Neural cell (in vitro differentiated cells): Measurements from ENCODE around the gene TYSND1. TPM values are rescaled to one million over a fixed set of nuclear protein-coding genes. Genes with fewer than 3 reads are reported as not detected.

ENCODE experiments used
- H2AFZ ChIP-seq: fragments of 200-600, 300-800 bp; sonication (generic), shearing (Covaris generic); 2 replicates; pipeline ENCODE4 v1.6.0; 2014; ENCODE audit warnings: low read depth, mild to moderate bottlenecking, antibody characterized with exemption, low read length, moderate library complexity
- H3F3A ChIP-seq: fragments of 200-600 bp; shearing (Covaris generic); 2 replicates; pipeline ENCODE4 v1.6.1; 2016; ENCODE audit warnings: mild to moderate bottlenecking, moderate library complexity, mixed read lengths, antibody characterized with exemption, low read length; ENCODE audit not compliant: insufficient read depth, poor library complexity, severe bottlenecking
- H3K27ac ChIP-seq: fragments of 200-600, 300-800 bp; sonication (generic), shearing (Covaris generic); 2 replicates; pipeline ENCODE4 v1.5.1; 2014; ENCODE audit warnings: mild to moderate bottlenecking, low read length, moderate library complexity
- H3K27me3 ChIP-seq: fragments of 300-800, 200-600 bp; sonication (generic), shearing (Covaris generic); 2 replicates; pipeline ENCODE4 v1.6.0; 2014; ENCODE audit warnings: mild to moderate bottlenecking, low read depth, low read length, moderate library complexity; ENCODE audit not compliant: insufficient read depth
- H3K36me3 ChIP-seq: fragments of 300-800, 200-600 bp; sonication (generic), shearing (Covaris generic); 2 replicates; pipeline ENCODE4 v1.5.1; 2014; ENCODE audit warnings: mild to moderate bottlenecking, antibody characterized with exemption, low read length, moderate library complexity; ENCODE audit not compliant: insufficient read depth
- H3K4me2 ChIP-seq: fragments of 300-800, 200-600 bp; sonication (generic), shearing (Covaris generic); 2 replicates; pipeline ENCODE4 v1.6.0; 2014; ENCODE audit warnings: mild to moderate bottlenecking, low read length
- H3K4me3 ChIP-seq: fragments of 300-800, 200-600 bp; sonication (generic), shearing (Covaris generic); 2 replicates; pipeline ENCODE4 v1.5.1; 2014; ENCODE audit warnings: mild to moderate bottlenecking, low read length, moderate library complexity
- H3K79me2 ChIP-seq: fragments of 200-600 bp; shearing (Covaris generic); replicated peaks from 2 replicates; pipeline ENCODE4 v1.6.0; 2014; ENCODE audit warnings: mild to moderate bottlenecking, low read length, moderate library complexity; ENCODE audit not compliant: insufficient read depth
- H3K9ac ChIP-seq: fragments of 300-800, 200-600 bp; sonication (generic), shearing (Covaris generic); 2 replicates; pipeline ENCODE4 v1.6.1; 2016; ENCODE audit warnings: mild to moderate bottlenecking, low read length, mixed read lengths
- H3K9me2 ChIP-seq: fragments of 200-600 bp; shearing (Covaris generic); 2 replicates; pipeline ENCODE4 v1.6.1; 2016; ENCODE audit warnings: mild to moderate bottlenecking, low read length, mixed read lengths; ENCODE audit not compliant: insufficient read depth
- H3K9me3 ChIP-seq: fragments of 200-600, 300-800 bp; sonication (generic), shearing (Covaris generic); 2 replicates; pipeline ENCODE4 v1.6.1; 2016; ENCODE audit warnings: mild to moderate bottlenecking, mixed run types, low read length, moderate library complexity, mixed read lengths
- H4K20me1 ChIP-seq: fragments of 200-600 bp; shearing (Covaris generic); 2 replicates; pipeline ENCODE4 v1.6.1; 2016; ENCODE audit warnings: mild to moderate bottlenecking, mixed run types; ENCODE audit not compliant: insufficient read depth
- EP300 ChIP-seq: fragments of 450-650 bp; conservative IDR thresholded peaks from 2 replicates; pipeline ENCODE4 v1.6.1; 2014; ENCODE audit warnings: antibody characterized with exemption, mild to moderate bottlenecking, moderate library complexity; ENCODE audit not compliant: poor library complexity, severe bottlenecking
- EZH2 ChIP-seq: fragments of 200-600, 300-800 bp; shearing (Covaris generic), sonication (generic); IDR thresholded peaks from 2 replicates; pipeline ENCODE4 v1.6.1; 2014; ENCODE audit warnings: antibody characterized with exemption, low read length, borderline replicate concordance, mild to moderate bottlenecking; ENCODE audit not compliant: insufficient read depth, poor library complexity, severe bottlenecking
- MXI1 ChIP-seq: fragments of 450-650 bp; conservative IDR thresholded peaks from 2 replicates; pipeline ENCODE4 v1.6.1; 2014; ENCODE audit warnings: antibody characterized with exemption, mild to moderate bottlenecking; ENCODE audit not compliant: poor library complexity, severe bottlenecking
- POLR2AphosphoS5 ChIP-seq: IDR thresholded peaks from 2 replicates; pipeline ENCODE4 v1.6.1; 2012
- RAD21 ChIP-seq: fragments of 450-650 bp; conservative IDR thresholded peaks from 2 replicates; pipeline ENCODE4 v1.6.1; 2014; ENCODE audit warnings: antibody characterized with exemption, mild to moderate bottlenecking, moderate library complexity
- SMC3 ChIP-seq: fragments of 450-650 bp; conservative IDR thresholded peaks from 2 replicates; pipeline ENCODE4 v1.6.1; 2014; ENCODE audit warnings: antibody characterized with exemption, mild to moderate bottlenecking, moderate library complexity; ENCODE audit not compliant: poor library complexity
- TAF1 ChIP-seq: IDR thresholded peaks from 2 replicates; pipeline ENCODE4 v1.6.1; 2012; ENCODE audit warnings: low read depth
- polyA plus RNA-seq: library from polyadenylated mRNA; depleted of rRNA; stranded (reverse); fragments of >200 nt; gene quantifications from 2 replicates; pipeline ENCODE4 v1.2.3, GENCODE V29; 2014
- TF ChIP-seq, protein P1 (sequence below): fragments of 450-650 bp; IDR thresholded peaks from 2 replicates; pipeline ENCODE4 v1.5.1; 2014; ENCODE audit warnings: antibody characterized with exemption, mild to moderate bottlenecking, moderate library complexity; ENCODE audit not compliant: poor library complexity, severe bottlenecking
- TF ChIP-seq, protein P2 (sequence below): IDR thresholded peaks from 2 replicates; pipeline ENCODE4 v1.6.1; 2012; ENCODE audit warnings: borderline replicate concordance

TYSND1 gene
- polyA plus RNA-seq, 1 donor from 2014 or later, result 10.3 TPM

- no peak overlapping the region for H2AFZ ChIP-seq
- TF ChIP-seq POLR2AphosphoS5 (no peak), RAD21 (no peak), EP300 (no peak), SMC3 (no peak), TAF1 (no peak), EZH2 (no peak), MXI1 (no peak)
- TF ChIP-seq, protein P1, sequence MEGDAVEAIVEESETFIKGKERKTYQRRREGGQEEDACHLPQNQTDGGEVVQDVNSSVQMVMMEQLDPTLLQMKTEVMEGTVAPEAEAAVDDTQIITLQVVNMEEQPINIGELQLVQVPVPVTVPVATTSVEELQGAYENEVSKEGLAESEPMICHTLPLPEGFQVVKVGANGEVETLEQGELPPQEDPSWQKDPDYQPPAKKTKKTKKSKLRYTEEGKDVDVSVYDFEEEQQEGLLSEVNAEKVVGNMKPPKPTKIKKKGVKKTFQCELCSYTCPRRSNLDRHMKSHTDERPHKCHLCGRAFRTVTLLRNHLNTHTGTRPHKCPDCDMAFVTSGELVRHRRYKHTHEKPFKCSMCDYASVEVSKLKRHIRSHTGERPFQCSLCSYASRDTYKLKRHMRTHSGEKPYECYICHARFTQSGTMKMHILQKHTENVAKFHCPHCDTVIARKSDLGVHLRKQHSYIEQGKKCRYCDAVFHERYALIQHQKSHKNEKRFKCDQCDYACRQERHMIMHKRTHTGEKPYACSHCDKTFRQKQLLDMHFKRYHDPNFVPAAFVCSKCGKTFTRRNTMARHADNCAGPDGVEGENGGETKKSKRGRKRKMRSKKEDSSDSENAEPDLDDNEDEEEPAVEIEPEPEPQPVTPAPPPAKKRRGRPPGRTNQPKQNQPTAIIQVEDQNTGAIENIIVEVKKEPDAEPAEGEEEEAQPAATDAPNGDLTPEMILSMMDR, result no peak
- TF ChIP-seq, protein P2, sequence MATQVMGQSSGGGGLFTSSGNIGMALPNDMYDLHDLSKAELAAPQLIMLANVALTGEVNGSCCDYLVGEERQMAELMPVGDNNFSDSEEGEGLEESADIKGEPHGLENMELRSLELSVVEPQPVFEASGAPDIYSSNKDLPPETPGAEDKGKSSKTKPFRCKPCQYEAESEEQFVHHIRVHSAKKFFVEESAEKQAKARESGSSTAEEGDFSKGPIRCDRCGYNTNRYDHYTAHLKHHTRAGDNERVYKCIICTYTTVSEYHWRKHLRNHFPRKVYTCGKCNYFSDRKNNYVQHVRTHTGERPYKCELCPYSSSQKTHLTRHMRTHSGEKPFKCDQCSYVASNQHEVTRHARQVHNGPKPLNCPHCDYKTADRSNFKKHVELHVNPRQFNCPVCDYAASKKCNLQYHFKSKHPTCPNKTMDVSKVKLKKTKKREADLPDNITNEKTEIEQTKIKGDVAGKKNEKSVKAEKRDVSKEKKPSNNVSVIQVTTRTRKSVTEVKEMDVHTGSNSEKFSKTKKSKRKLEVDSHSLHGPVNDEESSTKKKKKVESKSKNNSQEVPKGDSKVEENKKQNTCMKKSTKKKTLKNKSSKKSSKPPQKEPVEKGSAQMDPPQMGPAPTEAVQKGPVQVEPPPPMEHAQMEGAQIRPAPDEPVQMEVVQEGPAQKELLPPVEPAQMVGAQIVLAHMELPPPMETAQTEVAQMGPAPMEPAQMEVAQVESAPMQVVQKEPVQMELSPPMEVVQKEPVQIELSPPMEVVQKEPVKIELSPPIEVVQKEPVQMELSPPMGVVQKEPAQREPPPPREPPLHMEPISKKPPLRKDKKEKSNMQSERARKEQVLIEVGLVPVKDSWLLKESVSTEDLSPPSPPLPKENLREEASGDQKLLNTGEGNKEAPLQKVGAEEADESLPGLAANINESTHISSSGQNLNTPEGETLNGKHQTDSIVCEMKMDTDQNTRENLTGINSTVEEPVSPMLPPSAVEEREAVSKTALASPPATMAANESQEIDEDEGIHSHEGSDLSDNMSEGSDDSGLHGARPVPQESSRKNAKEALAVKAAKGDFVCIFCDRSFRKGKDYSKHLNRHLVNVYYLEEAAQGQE, result no peak
- H3K9ac ChIP-seq, result no peak overlapping the region
- H3K27me3 ChIP-seq, result no peaks in the 10 kb centered on the region
- no peak overlapping the region for H3K27ac ChIP-seq
- H3K4me2 ChIP-seq, result no peak overlapping the region
- H3K79me2 ChIP-seq, result no peaks in the 10 kb centered on the region
- peaks cover 8% of the 10 kb centered on the region for H3F3A ChIP-seq
- no peaks in the 10 kb centered on the region for H3K36me3 ChIP-seq
- H3K4me3 ChIP-seq, result no peak overlapping the region
- H4K20me1 ChIP-seq, result no peaks in the 10 kb centered on the region
- H3K9me3 ChIP-seq, result no peaks in the 10 kb centered on the region
- H3K9me2 ChIP-seq, result no peaks in the 10 kb centered on the region
These were observed 3.9 kb downstream of the TYSND1 start for GRCh38 chr10:70142555-70142954.

DNA sequence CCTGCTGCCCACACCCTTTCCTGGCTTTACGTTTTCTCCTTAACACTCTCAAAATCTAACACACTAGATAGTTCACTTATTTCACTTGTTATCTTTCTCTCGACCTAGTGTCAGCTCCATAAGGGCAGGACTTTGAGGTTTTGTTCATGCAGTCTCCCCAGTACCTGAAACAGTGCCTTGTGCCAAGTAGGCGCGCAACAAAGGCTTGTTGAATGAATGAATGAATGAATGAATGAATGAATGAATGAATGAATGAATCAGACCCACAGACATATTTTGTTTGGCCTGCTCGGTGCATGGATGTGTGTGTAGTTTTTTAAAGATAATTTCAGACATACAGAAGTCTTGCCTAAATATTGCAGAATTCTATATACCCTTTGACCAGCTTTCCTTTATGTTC is 6.2 kb downstream of the TYSND1 start:
- no peak overlapping the region for H2AFZ ChIP-seq
- H3K9ac ChIP-seq, result no peak overlapping the region
- no peak overlapping the region for H3K4me2 ChIP-seq
- H3K9me2 ChIP-seq, result no peaks in the 10 kb centered on the region
- peaks cover 8% of the 10 kb centered on the region for H3F3A ChIP-seq
- no peak overlapping the region for H3K4me3 ChIP-seq
- no peaks in the 10 kb centered on the region for H3K27me3 ChIP-seq
- no peaks in the 10 kb centered on the region for H4K20me1 ChIP-seq
- TF ChIP-seq RAD21 (no peak), POLR2AphosphoS5 (no peak), TAF1 (no peak), EZH2 (no peak), MXI1 (no peak), EP300 (no peak), SMC3 (no peak)
- TF ChIP-seq, protein P2, result no peak
- TF ChIP-seq, protein P1, result no peak
- no peaks in the 10 kb centered on the region for H3K9me3 ChIP-seq
- no peak overlapping the region for H3K27ac ChIP-seq
- no peaks in the 10 kb centered on the region for H3K36me3 ChIP-seq
- H3K79me2 ChIP-seq, result no peaks in the 10 kb centered on the region
